ENCODE results near the gene HS3ST3A1.
"Not testable (repeated sequence)": the region's sequence is repeated elsewhere in the genome, so short reads cannot be mapped to it uniquely, and the experiment has no call there.

Gene HS3ST3A1

DNA sequence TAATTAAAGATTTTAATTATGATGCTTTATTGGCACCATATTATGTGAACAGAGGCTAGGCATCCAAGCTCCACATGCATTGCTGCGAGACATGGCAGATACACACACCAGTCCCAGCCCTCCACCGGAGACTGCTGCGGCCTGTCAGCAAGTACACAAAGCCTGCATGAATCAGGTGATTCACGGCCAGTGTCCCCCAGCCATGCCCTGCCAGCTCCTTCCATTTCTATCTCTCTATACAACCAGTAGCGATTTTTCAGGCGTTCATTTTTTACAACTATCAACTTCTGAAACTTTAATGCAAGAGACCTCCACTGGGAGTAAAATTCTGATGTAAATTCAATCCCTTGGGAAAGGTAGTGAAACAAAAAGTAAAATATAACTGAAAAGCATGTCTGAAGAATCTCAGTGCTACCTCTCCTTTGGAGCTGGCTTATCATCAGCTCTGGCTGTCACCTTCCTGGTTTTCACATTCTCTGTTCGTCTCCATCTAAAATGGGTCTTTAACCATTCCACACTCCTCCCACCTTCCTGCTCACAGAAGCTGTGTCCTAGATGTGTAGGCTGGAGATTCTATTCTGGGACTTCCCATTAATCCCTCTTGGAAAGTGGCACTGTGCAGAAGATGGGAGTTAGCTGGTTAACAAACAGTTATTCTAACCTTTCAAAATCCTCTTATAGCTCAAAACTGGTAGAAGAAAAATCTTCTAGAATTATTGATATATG lies 32.2 kb downstream of the HS3ST3A1 start:
- no peak for DNase-seq

- no peak for DNase-seq
Measured at GRCh38 chr17:13568582-13569397, 32.9 kb downstream of the HS3ST3A1 start.

DNA sequence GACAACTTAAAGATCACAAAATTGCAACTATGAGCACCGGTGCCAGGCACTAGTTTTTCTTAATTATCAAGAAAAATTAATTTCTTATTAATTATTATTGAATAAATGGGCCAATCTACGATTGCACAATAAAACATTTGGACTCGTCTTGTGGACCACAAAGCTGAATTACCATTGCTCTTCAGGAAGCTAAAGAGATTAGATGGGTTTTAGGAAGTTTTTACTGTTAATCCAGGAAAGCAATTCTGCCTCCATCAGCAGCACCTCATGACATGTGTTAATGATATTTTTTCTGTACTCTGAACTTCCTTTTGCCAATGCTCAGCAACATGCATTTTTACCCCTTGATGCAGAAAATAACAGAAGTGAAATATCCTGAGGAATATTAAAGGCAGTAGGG lies 37.9 kb downstream of the HS3ST3A1 start:
- no peak for DNase-seq

GRCh38 chr17:13562271-13562800 lies 39.4 kb downstream of the HS3ST3A1 start:
- no peak for DNase-seq

- DNase-seq = no peak
Measured at GRCh38 chr17:13561606-13562270, 40.0 kb downstream of the HS3ST3A1 start.

DNA sequence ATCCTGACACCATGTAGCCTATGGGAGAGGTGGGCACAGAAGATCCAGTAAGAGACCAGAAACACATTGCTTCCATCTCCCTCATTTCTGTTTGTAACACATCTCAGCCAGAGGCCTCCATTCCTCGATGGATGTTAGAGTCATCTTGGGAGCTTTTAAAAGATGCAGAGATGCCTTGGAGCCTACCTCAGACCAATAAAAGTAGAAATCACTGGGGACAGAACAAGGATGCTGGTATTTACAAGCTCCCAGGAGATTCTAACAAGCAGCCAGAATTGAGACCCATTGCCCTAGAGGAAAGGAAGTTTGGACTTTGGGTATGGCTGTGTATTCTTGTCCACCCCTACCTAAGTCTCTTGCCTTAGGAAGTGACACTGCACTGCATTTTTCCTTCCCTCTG lies 40.8 kb downstream of the HS3ST3A1 start:
- DNase-seq = no peak

DNA sequence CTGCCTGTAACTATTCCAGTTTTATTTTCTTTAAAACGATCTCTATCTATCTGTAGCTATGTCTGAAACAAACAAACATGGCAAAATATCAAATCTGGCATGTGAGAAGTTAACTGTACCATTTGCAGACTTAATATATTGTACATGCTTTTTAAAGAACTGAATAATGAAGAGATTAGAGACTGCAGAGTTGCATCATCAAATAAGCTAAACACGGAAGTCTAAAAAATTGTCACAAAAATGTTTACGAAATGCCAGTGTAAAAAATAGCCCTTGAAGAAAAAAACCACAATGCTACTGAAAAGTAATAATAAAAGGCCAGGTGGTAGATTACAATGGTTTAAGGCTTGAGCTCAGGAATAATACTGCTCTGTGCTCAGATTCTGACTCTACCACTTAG lies 43.1 kb downstream of the HS3ST3A1 start:
- no peak for DNase-seq

- DNase-seq = no peak
Measured at GRCh38 chr17:13557077-13557476, 44.7 kb downstream of the HS3ST3A1 start.

DNA sequence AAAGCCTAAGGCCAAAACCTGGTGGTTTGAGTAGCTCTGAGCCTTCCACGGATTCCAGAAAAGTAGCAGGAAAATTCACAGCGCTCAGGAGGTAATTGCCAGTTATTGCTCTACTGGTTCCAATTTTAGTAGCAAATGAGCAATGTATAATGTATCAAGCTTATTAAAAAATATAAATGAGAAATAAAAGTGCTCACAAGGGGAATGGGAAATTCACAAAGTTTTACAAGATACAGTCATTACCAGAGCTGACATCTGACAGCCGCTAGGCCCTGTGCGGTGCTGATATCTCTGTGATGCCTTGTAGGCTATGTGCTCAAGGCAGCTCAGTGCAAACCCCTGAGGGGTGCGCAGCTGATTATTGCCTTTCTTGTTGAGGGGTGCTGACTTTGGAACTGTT lies 47.5 kb downstream of the HS3ST3A1 start:
- no peak for DNase-seq

- no peak for DNase-seq
Measured at GRCh38 chr17:13550291-13550690, 51.4 kb downstream of the HS3ST3A1 start.

DNA sequence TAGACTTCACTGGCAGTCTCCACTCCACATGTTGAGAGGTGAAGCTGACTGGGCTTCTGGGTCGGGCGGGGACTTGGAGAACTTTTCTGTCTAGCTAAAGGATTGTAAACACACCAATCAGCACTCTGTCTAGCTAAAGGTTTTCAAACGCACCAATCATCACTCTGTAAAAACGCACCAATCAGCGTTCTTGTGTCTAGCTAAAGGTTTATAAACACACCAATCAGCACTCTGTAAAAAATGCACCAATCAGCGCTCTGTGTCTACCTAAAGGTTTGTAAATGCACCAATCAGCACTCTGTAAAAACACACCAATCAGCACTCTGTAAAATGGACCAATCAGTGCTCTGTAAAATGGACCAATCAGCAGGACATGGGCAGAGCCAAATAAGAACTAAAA lies 53.2 kb downstream of the HS3ST3A1 start:
- not testable (repeated sequence) for DNase-seq

GRCh38 chr17:13546851-13547250 lies 54.9 kb downstream of the HS3ST3A1 start:
- DNase-seq = no peak

GRCh38 chr17:13545941-13546340 lies 55.8 kb downstream of the HS3ST3A1 start:
- no peak for DNase-seq

- no peak for DNase-seq
Measured at GRCh38 chr17:13544765-13545164, 57.0 kb downstream of the HS3ST3A1 start.

DNA sequence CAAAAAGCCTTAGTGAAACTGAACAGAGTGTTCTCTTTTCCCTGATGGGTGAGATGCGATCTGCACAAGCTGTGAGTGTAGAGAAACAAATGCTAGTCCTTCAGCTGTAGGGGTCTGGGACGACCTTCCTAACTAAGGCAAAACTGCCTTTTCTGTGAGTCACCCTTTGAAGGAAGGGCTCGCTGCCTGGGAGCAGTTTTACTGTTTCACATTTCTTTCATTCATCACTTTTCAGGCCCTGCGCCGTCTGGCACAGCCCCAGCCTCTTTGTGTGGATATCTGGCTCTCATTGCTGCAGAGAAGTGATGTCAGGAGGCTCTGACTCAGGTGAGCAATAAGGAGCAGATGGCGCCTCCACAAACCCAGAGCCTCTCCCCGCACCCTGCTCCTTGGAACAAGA lies 57.4 kb downstream of the HS3ST3A1 start:
- DNase-seq = no peak

GRCh38 chr17:13542636-13543035 lies 59.1 kb downstream of the HS3ST3A1 start:
- no peak for DNase-seq

- no peak for DNase-seq
Measured at GRCh38 chr17:13541032-13541480, 60.7 kb downstream of the HS3ST3A1 start.

DNA sequence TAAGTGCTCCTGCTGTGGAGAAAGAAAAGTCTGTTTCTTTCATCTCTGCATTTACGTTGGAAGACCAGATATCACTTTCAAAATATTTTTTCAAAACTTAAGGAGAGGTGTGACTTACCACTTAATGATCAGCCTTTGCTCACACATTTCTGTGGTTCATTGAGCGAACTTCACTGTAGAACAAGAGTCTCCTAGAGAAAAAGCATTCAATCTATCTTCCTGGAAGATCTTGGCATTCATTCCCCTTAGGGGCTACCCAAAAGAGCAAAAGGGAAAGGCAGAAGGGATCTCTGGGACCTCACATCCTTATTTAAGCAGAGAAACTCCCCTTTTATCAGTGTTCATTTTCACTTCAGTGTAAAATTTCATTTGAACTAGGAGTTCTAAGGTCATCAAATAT lies 61.2 kb downstream of the HS3ST3A1 start:
- DNase-seq = no peak

DNA sequence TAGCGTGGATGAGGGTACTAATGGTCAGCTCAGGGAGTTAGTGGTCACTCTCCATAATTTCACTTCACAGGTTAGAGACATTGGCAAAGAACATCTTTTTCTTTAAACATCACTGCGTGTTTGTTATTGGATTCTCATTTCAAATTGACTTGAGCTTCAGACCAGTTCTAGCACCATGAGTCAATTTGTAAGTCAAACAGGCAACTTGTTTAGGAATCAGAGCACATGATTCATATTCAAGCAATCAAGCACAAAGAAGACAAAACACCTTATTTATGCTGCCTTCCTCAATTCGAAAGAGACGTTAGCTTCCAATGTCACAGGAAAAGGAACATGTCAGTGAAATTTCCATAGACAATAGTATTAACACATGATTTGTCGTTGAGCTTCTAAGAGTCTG lies 62.3 kb downstream of the HS3ST3A1 start:
- no peak for DNase-seq

GRCh38 chr17:13538841-13539411 lies 62.8 kb downstream of the HS3ST3A1 start:
- no peak for DNase-seq

- no peak for DNase-seq
Measured at GRCh38 chr17:13537871-13538643, 63.7 kb downstream of the HS3ST3A1 start.

- DNase-seq = no peak
Measured at GRCh38 chr17:13537167-13537731, 64.5 kb downstream of the HS3ST3A1 start.

All from activated CD4-positive, alpha-beta T cell treated with anti-CD3 and anti-CD28 coated beads, Interleukin-10, Interleukin-2, amounts not matched to agents 100 ng/mL and 50 ng/mL, durations not matched to agents 16 hours and 8 hours (primary cell).